ENCODE results near the gene DNAJC22.

DNAJC22 gene

DNA sequence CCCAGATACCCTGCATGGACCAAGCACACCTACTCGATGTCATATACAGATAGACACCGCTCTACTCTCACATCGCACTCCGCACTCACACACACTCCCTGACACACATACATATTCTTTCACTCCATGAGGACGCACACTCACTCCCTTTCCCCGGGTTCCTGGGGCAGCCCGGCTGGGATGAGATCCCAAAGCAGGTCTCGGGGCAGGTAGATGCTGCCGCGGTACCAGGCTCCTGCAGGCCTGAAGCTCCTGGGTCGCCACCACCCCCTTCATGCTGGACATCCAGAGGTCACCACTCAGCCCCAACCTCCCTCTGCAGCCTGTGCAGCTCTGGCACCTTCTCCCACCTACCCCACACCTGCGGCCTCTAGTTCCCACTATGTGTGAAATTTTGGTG, 12.0 kb upstream of the DNAJC22 start:
- ATAC-seq (ENCODE audit: low read depth) (no peak), DNase-seq (ENCODE audit: low spot score) (no peak)
- Histone ChIP-seq H3K27me3 (ENCODE audit: insufficient read depth, poor library complexity, severe bottlenecking) (peaks cover 7% of the 10 kb centered on the region), H3K36me3 (ENCODE audit: low read depth) (peaks cover 11% of the 10 kb centered on the region), H3K27ac (ENCODE audit: poor library complexity, severe bottlenecking) (no peak overlapping the region), H3K4me1 (ENCODE audit: insufficient read depth, poor library complexity, severe bottlenecking) (no peaks in the 10 kb centered on the region), H3K9me3 (ENCODE audit: severe bottlenecking) (no peaks in the 10 kb centered on the region), H3K4me3 (ENCODE audit: severe bottlenecking) (no peak overlapping the region)
- TF ChIP-seq, protein P1, sequence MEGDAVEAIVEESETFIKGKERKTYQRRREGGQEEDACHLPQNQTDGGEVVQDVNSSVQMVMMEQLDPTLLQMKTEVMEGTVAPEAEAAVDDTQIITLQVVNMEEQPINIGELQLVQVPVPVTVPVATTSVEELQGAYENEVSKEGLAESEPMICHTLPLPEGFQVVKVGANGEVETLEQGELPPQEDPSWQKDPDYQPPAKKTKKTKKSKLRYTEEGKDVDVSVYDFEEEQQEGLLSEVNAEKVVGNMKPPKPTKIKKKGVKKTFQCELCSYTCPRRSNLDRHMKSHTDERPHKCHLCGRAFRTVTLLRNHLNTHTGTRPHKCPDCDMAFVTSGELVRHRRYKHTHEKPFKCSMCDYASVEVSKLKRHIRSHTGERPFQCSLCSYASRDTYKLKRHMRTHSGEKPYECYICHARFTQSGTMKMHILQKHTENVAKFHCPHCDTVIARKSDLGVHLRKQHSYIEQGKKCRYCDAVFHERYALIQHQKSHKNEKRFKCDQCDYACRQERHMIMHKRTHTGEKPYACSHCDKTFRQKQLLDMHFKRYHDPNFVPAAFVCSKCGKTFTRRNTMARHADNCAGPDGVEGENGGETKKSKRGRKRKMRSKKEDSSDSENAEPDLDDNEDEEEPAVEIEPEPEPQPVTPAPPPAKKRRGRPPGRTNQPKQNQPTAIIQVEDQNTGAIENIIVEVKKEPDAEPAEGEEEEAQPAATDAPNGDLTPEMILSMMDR (IDR thresholded peaks at IDR 0.05; ENCODE audit: poor library complexity, severe bottlenecking), result no peak

DNA sequence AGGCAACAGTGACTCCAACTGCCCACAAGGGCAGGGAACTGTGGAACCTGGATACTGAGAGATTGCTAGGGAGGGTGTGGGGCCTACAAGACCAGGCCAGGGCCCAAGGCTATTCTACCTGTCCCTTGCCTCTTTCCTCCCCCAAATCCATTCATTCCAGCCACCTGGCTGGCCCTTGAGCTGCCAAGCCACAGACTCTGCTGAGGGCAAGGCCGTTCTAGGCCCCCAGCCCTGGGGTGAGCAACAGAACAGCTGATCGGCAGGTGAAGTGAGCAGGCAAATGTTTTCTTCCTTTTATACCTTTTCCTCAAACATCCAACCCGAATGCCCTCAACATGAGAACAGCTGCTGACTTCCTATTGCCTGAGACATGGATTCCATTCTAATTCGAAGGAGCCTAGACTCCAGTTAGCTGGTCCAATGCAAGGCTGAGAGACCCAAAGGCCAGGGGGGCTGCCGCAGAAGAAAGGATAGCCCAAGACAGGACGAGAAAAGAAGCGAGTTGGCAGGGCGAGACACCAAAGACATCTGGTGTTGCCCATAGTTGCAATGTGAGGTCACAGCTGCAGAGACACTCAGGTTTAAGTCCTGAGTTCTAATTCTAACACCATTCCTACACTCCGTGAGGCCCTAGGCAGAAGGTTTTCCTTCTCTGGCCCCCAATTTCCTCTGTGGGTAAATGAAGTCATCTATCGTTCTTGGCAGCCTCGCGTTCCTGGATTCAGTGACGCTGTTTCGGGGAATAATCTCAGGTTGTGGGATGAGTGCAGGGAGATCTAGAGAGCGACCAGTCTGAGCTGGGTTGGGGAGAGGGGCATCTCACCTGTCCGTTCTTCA, 11.4 kb upstream of the DNAJC22 start:
- DNase-seq (ENCODE audit: low spot score) (peak; percentile 32), ATAC-seq (ENCODE audit: low read depth) (no peak)
- Histone ChIP-seq H3K27ac (ENCODE audit: poor library complexity, severe bottlenecking) (no peak overlapping the region), H3K4me3 (ENCODE audit: severe bottlenecking) (no peak overlapping the region), H3K36me3 (ENCODE audit: low read depth) (peaks cover 7% of the 10 kb centered on the region), H3K9me3 (ENCODE audit: severe bottlenecking) (no peaks in the 10 kb centered on the region), H3K4me1 (ENCODE audit: insufficient read depth, poor library complexity, severe bottlenecking) (no peaks in the 10 kb centered on the region), H3K27me3 (ENCODE audit: insufficient read depth, poor library complexity, severe bottlenecking) (peaks cover 7% of the 10 kb centered on the region)
- TF ChIP-seq, protein P1 (IDR thresholded peaks at IDR 0.05; ENCODE audit: poor library complexity, severe bottlenecking), result no peak

DNA sequence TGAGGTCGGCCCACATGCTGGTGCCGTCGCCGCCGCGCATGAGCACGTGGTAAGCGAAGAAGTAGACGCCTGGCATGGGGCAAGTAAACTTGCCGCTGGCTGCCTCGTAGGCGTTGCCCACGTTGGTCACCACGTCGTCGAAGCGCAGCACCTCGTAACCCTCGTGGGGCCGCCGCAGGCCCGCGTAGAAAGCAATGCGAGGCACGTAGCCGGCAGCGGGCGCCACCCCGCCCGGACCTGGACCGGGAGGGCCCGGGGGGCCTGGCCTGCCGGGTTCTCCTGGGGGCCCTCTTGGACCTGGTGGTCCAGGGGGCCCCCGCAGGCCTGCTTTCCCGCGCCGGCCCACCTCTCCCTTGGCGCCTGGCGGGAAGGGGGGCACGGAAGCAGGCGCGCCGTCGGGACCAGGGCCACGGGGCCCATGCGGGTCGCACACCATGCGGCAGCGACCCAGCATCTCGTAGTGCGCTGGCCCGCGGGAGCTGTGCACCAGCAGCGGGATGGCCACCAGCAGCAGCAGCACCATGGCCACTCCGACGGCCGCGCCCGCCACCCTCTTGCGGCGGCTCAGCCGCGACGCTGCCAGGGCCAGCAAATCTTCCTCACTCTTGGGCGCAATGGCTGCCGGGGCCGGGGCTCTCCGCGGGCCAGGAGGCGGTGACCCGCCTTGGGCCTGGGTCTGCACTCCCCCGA, 10.6 kb upstream of the DNAJC22 start:
- Histone ChIP-seq H3K27me3 (ENCODE audit: insufficient read depth, poor library complexity, severe bottlenecking) (peaks cover 7% of the 10 kb centered on the region), H3K27ac (ENCODE audit: poor library complexity, severe bottlenecking) (no peak overlapping the region), H3K4me1 (ENCODE audit: insufficient read depth, poor library complexity, severe bottlenecking) (no peaks in the 10 kb centered on the region), H3K36me3 (ENCODE audit: low read depth) (peaks cover 3% of the 10 kb centered on the region), H3K9me3 (ENCODE audit: severe bottlenecking) (no peaks in the 10 kb centered on the region), H3K4me3 (ENCODE audit: severe bottlenecking) (peak overlapping the region; percentile 34)
- ATAC-seq (ENCODE audit: low read depth) (no peak), DNase-seq (ENCODE audit: low spot score) (peak; percentile 54)
- TF ChIP-seq, protein P1 (IDR thresholded peaks at IDR 0.05; ENCODE audit: poor library complexity, severe bottlenecking), result no peak

DNA sequence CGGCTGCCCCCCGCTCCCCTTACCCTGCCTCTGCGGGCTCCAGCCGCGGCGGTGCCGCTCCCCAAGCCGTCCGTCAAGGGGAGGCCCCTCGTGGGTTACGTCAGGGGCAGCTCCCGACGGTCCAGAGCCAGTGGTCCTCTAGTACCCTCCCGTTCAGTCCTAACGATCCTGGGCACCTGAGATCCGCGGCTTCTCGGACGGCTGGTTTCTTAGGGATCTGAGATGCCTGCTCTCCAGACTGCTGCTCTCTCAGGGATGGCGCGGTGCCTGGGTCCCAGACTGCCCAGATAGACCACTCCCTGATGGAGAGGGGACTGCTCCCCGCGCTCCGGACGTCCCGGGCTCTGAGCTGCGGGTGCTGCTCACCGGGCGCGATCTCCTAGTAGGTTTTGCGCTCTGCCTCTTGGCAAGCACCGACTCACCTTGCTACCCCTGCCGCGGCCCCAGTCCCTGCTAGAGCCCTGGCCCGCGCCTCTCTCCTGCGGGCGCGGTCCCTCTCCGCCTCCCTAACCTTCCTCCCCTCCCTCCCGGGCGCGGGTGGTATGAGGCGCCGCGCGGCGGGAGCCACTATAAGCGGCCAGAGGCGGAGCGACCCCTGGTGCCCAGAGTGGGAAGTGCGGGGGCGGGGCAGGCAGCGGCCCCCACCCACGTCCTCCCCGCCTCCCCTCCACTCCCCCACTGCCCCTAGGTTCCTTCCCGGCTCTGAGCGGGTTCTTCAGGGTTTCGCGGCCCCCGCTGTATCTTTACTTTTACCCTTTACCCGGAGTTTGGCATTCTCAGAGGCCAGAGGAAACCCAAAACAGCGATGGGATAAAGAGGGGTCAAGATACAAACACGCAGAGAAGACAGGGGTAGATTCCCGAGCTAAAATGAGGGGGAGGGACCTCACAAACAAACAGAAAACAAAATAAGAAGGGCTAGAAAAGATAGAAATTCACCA, 9.8 kb upstream of the DNAJC22 start, which contains the start of gene C1QL4:
TSS of gene C1QL4 (minus strand) at position 544 of the 940 bp plus-strand sequence. CDS start 711 bp downstream, outside the sequence.
- Histone ChIP-seq H3K27ac (ENCODE audit: poor library complexity, severe bottlenecking) (no peak within 1 kb of the TSS), H3K4me1 (ENCODE audit: insufficient read depth, poor library complexity, severe bottlenecking) (no peaks in the 10 kb centered on the region), H3K9me3 (ENCODE audit: severe bottlenecking) (no peaks in the 10 kb centered on the region), H3K36me3 (ENCODE audit: low read depth) (no peaks in the 10 kb centered on the region), H3K27me3 (ENCODE audit: insufficient read depth, poor library complexity, severe bottlenecking) (peaks cover 7% of the 10 kb centered on the region), H3K4me3 (ENCODE audit: severe bottlenecking) (peak within 1 kb of the TSS; percentile 34)
- TF ChIP-seq, protein P1 (IDR thresholded peaks at IDR 0.05; ENCODE audit: poor library complexity, severe bottlenecking), result peak; percentile 98
- ATAC-seq (ENCODE audit: low read depth), result peak; percentile 70
- no peak for DNase-seq (ENCODE audit: low spot score)
